Glomerular visceral epithelial cell (primary cell): ENCODE results near the gene OR52M1.

Source experiments
- DNase-seq: peaks from one replicate; pipeline ENCODE4 v3.0.0-alpha.2; 2016; ENCODE audit errors: extremely low spot score

Gene OR52M1

DNA sequence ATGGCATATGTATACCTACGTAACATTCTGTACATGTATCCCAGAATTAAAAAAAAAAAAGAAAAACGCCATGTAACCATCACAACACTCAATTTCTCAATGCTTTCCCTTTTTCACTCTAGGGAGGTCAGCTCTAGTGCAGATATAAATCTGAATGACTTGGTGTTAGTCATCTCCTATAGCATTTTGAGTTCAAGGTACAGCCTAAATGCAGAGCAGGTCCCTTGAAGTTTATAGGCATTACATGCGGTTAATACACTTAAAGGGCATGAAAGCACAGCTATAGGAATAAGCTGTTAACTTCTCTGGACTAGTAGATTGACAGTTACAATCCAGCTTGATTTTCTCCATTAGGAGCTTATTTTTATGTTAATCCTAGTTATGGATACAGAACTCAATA is 20.4 kb downstream of the OR52M1 start:
- DNase-seq = no peak

DNA sequence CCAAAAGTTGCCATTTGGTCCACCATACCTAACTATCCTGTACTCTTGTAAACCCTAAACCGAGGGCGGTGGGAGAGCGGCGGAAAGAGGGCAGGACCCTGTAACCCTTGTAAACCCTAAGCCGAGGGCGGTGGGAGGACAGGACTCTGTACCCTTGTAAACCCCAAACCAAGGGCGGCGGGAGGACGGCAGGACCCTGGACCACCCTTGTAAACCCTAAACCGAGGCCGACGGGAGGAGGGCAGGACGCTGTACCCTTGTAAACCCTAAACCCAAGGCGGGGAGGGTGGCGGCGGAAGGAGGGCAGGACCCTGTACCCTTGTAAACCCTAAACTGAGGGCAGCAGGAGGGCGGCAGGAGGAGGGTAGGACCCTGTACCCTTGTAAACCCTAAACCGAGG is 24.1 kb downstream of the OR52M1 start:
- DNase-seq = no peak

DNA sequence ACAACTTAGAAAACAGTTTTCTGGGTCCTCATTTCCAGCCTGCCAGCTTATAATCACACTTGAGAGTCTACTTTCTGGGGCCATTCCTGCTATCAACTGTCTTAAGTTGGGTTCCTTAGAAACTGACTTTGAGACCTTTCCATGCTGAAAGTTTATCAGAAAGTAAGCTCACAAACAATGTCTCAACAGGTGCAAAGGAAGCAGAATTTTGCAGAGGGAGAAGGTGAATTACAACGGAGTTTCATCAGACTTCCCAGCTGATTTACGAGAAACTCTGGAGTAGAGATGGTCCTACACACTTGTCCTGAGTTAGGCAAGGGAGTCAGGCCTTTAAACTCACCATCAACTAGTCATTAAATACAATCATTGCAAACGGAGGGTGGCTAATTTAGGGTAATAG is 31.9 kb downstream of the OR52M1 start:
- DNase-seq = no peak

DNA sequence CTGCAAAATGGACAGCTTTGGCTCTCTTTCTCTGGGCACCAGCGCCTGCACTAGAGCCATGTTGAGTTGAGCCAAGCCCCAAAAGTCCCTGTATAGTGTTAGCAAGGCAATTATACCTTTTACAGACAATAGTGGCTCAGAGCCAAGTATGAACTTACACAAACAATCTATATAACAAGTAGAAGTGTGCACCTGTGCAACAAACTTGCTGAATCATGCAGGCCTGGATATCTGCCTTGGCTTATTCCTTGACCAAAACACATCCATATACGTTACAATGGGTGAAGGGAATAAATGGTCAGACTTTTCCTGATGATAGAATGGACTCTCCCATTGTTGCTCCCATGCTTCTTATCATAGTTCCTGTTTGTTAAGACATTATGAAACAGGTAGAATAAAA is 32.8 kb downstream of the OR52M1 start:
- DNase-seq = no peak

DNA sequence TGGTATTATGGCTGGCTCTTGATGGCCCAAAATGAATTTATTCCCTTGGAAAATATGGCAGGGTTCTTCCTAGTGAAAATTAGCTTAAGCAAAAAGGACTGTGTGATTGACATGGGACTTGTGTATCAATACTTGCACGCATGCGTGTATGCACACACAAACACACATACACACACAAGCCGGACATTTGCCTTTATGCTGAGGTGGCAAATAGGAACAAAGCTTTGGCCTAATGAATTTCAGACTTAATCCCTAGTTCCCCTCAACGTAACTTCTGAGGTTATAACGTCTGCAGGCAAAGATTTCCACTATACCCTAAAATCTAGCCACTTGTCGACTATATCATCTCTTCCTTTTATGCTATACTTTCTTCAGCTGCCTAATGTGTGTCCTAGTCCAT is 33.6 kb downstream of the OR52M1 start:
- DNase-seq = no peak

DNA sequence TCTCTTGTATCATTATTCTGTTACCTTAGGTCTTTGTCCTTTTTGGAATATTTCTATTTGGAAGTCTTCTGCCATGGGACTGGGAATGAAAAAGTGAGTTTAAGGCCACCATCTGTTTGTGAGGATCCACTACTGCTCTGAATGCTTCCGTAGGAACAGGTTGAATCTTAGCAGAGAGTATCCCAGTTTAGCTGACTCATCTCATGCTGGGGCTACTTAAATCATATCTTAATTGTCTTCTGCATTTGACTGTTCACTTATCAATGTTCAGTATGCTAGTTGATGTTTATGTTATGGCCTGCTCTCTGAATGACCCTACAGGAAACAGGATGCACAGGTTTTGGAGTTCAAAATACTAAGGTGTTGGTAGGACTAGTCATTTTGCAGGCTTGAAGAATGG is 35.1 kb downstream of the OR52M1 start:
- no peak for DNase-seq

DNA sequence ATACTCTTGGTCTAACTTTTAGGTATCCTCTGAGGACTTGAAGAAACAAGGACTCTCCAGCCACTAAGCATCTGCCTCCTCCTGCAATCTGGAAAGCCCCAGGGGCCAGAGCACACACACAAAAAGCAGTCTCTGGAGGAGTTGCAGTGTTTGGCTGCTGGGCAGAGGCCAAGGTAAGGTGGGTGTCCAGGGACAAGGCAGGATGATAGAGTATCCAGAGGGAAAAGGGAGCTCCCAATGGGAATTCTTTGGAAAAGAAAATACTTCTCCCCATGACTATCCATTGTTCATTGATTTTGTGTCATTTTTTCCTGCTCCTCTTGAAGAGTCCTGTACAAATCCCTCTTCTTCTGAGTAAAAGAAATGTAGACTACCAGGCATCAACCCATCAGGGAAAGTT is 36.5 kb downstream of the OR52M1 start, which contains the start of gene OR52I2:
Gene OR52I2 (plus strand): TSS at position 301 of the 400 bp plus-strand sequence.
- DNase-seq = no peak

DNA sequence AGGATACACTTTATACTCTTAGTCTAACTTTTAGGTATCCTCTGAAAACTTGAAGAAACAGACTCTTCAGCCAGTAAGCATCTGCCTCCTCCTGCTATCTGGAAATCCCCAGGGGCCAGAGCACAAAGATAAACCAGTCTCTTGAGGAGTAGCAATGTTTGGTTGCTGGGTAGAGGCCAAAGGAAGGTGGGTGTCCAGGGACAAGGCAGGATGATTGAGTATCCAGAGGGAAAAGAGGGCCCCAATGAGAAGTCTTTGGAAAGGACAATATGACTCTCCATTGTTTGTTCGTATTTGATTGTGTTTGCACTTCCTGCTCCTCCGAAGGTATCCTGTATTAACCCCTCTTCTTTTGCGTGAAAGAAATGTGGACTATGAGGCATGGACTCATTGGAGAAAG is 44.0 kb downstream of the OR52M1 start:
- no peak for DNase-seq

DNA sequence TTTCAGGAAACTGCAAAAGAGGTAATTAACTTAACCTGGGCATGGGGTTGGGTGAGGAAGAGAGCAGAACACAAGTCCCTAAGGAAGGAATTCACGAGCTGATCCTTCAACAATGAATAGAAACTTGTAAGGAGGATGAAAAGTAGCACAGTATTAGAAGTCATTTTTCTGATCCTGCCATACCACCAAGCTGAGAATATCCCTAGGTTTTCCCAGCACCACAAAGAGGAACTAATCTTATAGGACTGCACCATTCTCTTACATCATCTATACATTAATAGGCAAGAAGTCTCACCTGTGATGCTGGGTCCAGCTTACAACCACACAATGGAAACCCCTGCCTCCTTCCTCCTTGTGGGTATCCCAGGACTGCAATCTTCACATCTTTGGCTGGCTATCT is 48.7 kb downstream of the OR52M1 start, which contains the start of gene OR52I1:
Gene OR52I1 (plus strand): TSS at position 301 of the 400 bp plus-strand sequence. CDS start 0 bp downstream, at position 301.
- DNase-seq = no peak
